Neutrophil (primary cell): ENCODE data around the gene CYP3A7.
"Not testable (repeated sequence)": the region's sequence is repeated elsewhere in the genome, so short reads cannot be mapped to it uniquely, and the experiment has no call there.

Experiments used
- H3K27ac ChIP-seq: fragments of 200-600 bp; sonication (generic); 2 replicates; pipeline ENCODE4 v1.5.1; 2016; ENCODE audit warnings: mild to moderate bottlenecking, moderate library complexity
- H3K27me3 ChIP-seq: fragments of 200-600 bp; sonication (generic); 2 replicates; pipeline ENCODE4 v1.6.0; 2016; ENCODE audit warnings: mild to moderate bottlenecking
- H3K36me3 ChIP-seq: fragments of 200-600 bp; sonication (generic); 2 replicates; pipeline ENCODE4 v1.5.1; 2017
- H3K4me1 ChIP-seq, 2 experiments: fragments of 200-600 bp in 1 of 2; sonication (generic) in 1 of 2; 1 replicate in 1 of 2; 2 replicates in 1 of 2; pipeline versions ENCODE4 v1.5.1 to v1.6.1; 2013 to 2016; ENCODE audit warnings: low read depth in 1 of 2, low read length in 1 of 2, mild to moderate bottlenecking in 1 of 2, moderate library complexity in 1 of 2; ENCODE audit not compliant: control insufficient read depth in 1 of 2, insufficient read depth in 1 of 2
- H3K4me3 ChIP-seq, 2 experiments: fragments of 200-600 bp in 1 of 2; sonication (generic) in 1 of 2; 1 replicate in 1 of 2; 2 replicates in 1 of 2; pipeline ENCODE4 v1.5.1; 2013 to 2016; ENCODE audit warnings: low read depth in 1 of 2, low read length in 1 of 2, mild to moderate bottlenecking in 1 of 2, moderate library complexity in 1 of 2
- H3K9me3 ChIP-seq: fragments of 200-600 bp; sonication (generic); 2 replicates; pipeline ENCODE4 v1.5.1; 2016
- TF ChIP-seq, protein P1 (sequence below): fragments of 200-600 bp; sonication (generic); IDR thresholded peaks from 2 replicates; pipeline ENCODE4 v1.5.1; 2016; ENCODE audit warnings: antibody characterized with exemption

CYP3A7 gene

DNA sequence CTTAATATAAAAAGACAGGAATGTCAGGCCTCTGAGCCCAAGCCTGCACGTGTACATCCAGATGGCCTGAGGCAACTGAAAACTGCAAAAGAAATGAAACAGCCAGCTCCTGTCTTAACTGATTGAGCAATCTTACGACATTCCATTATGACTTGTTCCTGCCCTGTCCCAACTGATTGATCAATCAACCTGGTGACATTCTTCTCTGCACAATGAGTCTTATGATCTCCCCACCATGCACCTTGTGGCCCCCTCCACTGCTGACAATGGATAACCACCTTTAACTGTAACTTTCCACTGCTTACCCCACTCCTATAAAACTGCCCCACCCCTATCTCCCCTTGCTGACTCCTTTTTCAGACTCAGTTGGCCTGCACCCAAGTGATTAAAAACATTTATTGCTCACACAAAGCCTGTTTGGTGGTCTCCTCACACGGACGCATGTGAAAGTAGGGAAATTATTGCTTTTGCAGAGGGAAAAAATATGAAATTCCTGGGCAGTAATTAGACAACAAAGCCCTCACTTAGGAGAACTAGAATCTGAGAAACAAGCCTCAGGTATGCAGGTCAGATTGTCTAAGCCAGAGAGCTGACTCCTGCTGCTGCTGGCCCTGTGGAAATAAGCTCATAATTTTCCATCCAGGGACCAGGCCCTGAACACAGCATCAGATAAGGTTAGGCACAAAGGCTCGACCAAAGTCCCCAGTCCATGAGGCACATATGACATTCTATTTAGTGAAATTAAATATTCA lies 5.3 kb downstream of the CYP3A7 start:
- Histone ChIP-seq H3K9me3 (no peaks in the 10 kb centered on the region), H3K27me3 (no peaks in the 10 kb centered on the region), H3K36me3 (no peaks in the 10 kb centered on the region), H3K4me3 (no peak overlapping the region), H3K27ac (no peak overlapping the region), H3K4me1 (peaks cover 22 to 23% of the 10 kb centered on the region in 2 experiments)
- TF ChIP-seq, protein P1, sequence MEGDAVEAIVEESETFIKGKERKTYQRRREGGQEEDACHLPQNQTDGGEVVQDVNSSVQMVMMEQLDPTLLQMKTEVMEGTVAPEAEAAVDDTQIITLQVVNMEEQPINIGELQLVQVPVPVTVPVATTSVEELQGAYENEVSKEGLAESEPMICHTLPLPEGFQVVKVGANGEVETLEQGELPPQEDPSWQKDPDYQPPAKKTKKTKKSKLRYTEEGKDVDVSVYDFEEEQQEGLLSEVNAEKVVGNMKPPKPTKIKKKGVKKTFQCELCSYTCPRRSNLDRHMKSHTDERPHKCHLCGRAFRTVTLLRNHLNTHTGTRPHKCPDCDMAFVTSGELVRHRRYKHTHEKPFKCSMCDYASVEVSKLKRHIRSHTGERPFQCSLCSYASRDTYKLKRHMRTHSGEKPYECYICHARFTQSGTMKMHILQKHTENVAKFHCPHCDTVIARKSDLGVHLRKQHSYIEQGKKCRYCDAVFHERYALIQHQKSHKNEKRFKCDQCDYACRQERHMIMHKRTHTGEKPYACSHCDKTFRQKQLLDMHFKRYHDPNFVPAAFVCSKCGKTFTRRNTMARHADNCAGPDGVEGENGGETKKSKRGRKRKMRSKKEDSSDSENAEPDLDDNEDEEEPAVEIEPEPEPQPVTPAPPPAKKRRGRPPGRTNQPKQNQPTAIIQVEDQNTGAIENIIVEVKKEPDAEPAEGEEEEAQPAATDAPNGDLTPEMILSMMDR: no peak

DNA sequence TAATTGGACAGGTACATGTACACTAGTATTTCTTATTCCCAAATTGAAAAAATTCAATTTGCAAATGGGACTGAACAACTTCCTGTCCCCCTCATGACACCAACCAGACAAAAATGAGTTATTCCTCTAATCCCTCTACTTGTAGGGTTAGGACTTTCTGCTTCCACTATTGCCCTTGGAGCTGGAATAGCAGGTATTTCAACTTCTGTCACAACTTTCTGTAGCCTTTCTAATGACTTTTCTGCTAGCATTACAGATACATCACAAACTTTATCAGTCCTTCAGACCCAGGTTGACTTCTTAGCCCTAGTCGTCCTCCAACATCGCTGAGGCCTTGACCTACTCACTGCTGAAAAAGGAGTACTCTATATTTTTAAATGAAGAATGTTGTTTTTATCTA lies 6.4 kb downstream of the CYP3A7 start:
- no peaks in the 10 kb centered on the region for H3K27me3 ChIP-seq
- no peaks in the 10 kb centered on the region for H3K9me3 ChIP-seq
- H3K4me3 ChIP-seq: no peak overlapping the region
- no peak overlapping the region for H3K27ac ChIP-seq
- peaks cover 22 to 23% of the 10 kb centered on the region in 2 experiments for H3K4me1 ChIP-seq
- TF ChIP-seq, protein P1: no peak
- no peaks in the 10 kb centered on the region for H3K36me3 ChIP-seq

DNA sequence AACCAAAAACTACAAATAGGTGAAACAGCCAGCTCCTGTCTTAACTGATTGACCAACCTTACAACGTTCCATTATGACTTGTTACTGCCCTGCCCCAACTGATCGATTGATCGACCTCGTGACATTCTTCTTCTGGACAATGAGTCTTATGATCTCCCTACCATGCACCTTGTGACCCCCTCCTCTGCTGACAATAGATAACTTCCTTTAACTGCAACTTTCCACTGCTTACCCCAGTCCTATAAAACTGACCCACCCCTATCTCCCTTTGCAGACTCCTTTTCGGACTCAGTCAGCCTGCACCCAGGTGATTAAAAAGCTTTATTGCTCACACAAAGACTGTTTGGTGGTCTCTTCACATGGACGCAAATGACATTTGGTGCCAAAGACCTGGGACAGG lies 11.8 kb downstream of the CYP3A7 start:
- H3K27ac ChIP-seq, H3K36me3 ChIP-seq, H3K27me3 ChIP-seq, H3K4me3 ChIP-seq, H3K9me3 ChIP-seq: not testable (repeated sequence)
- H3K4me1 ChIP-seq: peaks cover 26 to 27% of the 10 kb centered on the region in 2 experiments

DNA sequence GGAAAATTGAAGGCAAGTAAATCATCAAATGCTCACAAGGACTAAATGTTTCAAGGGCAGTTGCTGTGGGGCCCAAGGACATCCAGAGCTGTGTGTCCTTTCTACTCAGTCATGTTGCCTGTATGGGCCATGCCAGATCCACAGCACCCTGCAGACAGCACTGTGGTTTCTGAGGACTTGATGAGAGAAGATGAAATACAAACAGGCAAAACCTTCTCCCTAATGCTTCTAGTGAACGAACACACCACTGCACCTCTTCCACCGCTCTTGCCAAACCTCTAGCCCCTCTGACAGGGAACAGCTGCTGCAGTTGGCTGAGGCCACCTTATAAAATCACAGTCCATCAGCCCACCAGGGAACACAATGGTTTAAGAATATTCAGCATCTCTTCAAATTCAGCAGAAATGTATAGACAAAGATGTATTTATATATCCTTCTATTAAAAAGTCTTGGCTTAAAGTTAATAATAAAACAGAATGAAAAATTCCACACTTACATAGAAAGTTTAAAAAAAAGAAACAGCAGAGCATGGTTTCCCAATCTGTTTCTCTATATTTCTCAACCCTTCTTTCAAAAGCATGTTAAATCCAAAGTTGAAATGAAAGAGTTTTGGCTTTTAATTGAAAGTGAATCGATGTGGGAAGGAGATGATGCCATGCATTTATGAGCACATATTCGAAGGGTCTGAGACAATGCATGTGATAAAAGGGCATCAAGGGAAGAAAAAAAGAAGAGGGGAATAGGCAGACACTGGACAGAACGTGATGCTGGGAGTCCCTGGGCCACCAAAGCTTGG lies 14.0 kb downstream of the CYP3A7 start:
- Histone ChIP-seq H3K27ac (no peak overlapping the region), H3K4me3 (no peak overlapping the region), H3K9me3 (no peaks in the 10 kb centered on the region), H3K27me3 (no peaks in the 10 kb centered on the region), H3K4me1 (peaks cover 26 to 27% of the 10 kb centered on the region in 2 experiments), H3K36me3 (no peaks in the 10 kb centered on the region)
- TF ChIP-seq, protein P1: no peak

DNA sequence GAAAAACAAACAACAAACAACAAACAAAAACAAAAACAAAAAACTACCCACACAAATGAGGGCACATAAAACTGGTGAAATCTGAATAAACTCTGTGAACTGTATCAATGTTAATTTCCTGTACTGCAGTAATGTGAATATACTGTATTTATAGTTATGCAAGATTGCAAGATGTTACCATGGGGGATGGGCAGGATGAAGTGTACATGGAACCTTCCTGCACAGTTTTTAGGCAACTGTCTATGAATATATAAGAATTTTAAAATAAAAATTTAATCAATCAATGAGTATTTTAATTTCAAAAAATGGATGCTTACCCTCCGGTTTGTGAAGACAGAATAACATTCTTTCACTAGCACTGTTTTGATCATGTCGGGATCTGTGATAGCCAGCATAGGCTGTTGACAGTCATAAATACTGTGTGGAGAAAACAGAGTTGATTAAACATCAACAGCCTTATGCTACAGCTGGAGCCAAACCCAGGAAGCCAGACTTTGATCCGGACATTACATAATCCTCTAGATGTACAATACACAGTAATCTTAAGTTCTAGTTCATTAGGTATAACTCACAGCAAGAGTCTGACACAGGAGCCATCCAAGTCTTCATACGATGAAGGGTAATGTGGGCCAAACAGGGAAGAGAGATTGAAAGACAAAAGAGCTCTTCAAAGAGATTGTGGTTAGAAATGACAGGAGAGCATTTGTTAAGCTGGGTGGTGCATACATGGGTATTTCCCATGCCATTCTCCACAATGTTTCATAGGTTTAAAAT lies 14.8 kb downstream of the CYP3A7 start:
- Histone ChIP-seq H3K27ac (no peak overlapping the region), H3K4me3 (no peak overlapping the region), H3K36me3 (no peaks in the 10 kb centered on the region), H3K27me3 (no peaks in the 10 kb centered on the region), H3K4me1 (peaks cover 26 to 27% of the 10 kb centered on the region in 2 experiments), H3K9me3 (no peaks in the 10 kb centered on the region)
- TF ChIP-seq, protein P1: no peak
